Measurements from ENCODE around the gene SEPTIN2.
A peak's percentile ranks its signal among the peaks of the same experiment; 100 is the strongest.
"Not testable (repeated sequence)": the region's sequence is repeated elsewhere in the genome, so short reads cannot be mapped to it uniquely, and the experiment has no call there.

The SEPTIN2 gene

DNA sequence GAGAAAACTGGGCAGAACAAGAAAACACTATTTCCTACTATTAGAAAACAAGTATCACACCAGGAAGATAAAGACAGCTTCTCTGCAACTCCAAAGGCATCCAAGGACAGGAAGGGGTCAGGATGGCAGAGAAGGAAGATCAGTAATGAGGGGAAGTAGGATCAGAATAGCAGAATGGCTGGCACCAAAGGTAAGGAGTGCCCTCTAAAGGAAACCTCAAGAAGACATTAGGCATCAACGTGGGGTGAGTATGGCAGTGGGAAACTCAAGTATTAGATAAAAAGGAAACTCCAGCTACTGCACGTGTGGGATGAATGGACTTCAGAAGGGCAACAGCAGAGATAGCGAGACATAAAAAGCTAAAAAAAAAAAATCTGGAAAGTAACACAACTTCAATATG is 26.1 kb upstream of the SEPTIN2 start:
- DNase-seq, result no peak
- Histone ChIP-seq H3K4me3 (ENCODE audit: low read depth, low read length) (no peak overlapping the region), H3K27me3 (replicated peaks) (no peaks in the 10 kb centered on the region), H3K27ac (no peak overlapping the region), H3K36me3 (replicated peaks) (no peaks in the 10 kb centered on the region)
- TF ChIP-seq, protein P1, sequence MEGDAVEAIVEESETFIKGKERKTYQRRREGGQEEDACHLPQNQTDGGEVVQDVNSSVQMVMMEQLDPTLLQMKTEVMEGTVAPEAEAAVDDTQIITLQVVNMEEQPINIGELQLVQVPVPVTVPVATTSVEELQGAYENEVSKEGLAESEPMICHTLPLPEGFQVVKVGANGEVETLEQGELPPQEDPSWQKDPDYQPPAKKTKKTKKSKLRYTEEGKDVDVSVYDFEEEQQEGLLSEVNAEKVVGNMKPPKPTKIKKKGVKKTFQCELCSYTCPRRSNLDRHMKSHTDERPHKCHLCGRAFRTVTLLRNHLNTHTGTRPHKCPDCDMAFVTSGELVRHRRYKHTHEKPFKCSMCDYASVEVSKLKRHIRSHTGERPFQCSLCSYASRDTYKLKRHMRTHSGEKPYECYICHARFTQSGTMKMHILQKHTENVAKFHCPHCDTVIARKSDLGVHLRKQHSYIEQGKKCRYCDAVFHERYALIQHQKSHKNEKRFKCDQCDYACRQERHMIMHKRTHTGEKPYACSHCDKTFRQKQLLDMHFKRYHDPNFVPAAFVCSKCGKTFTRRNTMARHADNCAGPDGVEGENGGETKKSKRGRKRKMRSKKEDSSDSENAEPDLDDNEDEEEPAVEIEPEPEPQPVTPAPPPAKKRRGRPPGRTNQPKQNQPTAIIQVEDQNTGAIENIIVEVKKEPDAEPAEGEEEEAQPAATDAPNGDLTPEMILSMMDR (IDR thresholded peaks at IDR 0.05; ENCODE audit: low read depth, low read length, missing control alignments), result no peak
- in situ Hi-C loops (cut with HindIII; ENCODE audit: low pct_ligation_motif_present, low sequenced_read_pairs), result no loop called here

DNA sequence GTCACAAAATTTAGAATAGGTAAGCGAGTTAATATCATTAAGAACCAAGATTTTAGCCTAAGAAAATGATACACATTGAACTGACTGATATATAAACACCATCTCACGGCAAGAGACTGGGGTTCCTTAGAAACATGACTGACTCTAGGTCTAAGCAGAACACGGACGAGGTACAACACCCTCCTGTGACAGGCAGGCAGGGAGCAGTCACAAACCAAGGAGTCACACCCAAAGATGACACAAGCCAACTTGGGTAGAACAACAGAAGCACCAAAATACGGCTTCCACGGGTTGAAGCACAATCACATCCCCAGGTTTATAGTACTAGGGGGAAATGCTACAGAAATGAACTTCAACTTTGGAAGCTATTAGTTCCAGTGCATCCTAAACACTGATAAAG is 24.6 kb upstream of the SEPTIN2 start:
- in situ Hi-C loops (cut with HindIII; ENCODE audit: low pct_ligation_motif_present, low sequenced_read_pairs), result no loop called here
- H3K27ac ChIP-seq, result no peak overlapping the region

DNA sequence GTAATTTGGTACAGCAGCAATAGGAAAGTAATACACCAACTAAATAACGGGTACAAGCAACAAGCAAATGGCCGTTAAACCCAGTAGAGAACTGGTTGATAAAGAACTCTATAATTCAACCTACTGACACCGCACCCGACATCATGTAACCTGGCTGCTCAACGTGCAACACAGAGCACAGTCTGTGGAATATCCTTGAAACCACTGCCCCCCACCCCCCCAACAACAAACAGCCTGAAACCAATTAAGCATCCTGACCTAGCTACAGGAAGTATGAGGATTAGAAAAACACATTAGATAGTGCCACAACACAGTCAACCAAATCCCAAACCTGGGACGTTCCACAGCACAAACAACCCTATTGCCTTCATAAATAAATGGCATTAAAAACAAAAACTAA is 23.7 kb upstream of the SEPTIN2 start:
- in situ Hi-C loops (cut with HindIII; ENCODE audit: low pct_ligation_motif_present, low sequenced_read_pairs), result no loop called here
- TF ChIP-seq, protein P1 (IDR thresholded peaks at IDR 0.05; ENCODE audit: low read depth, low read length, missing control alignments), result no peak
- H3K4me3 ChIP-seq (ENCODE audit: low read depth, low read length), result no peak overlapping the region

More for the DNA sequence above, 24.6 kb upstream of the SEPTIN2 start:
- no peaks in the 10 kb centered on the region for H3K36me3 ChIP-seq (replicated peaks)
- DNase-seq, result no peak
- TF ChIP-seq, protein P1 (IDR thresholded peaks at IDR 0.05; ENCODE audit: low read depth, low read length, missing control alignments), result no peak
- H3K4me3 ChIP-seq (ENCODE audit: low read depth, low read length), result no peak overlapping the region
- H3K27me3 ChIP-seq (replicated peaks), result no peaks in the 10 kb centered on the region

DNA sequence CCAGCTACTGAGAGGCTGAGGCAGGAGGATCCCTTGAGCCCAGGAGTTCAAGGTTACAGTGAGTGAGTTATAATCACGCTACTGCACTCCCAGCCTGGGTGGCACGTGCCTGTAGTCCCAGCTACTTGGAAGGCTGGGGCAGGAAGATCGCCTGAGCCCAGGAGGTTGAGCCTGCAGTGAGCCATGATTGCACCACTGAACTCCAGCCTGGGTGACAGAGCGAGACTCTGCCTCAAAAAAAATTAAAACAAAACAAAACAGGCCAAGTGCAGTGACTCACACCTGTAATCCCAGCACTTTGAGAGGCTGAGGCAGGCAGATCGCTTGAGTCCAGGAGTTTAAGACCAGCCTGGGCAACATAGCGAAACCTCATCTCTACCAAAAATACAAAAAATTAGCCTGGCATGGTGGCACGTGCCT is 22.3 kb upstream of the SEPTIN2 start:
- H3K27ac ChIP-seq; H3K4me3 ChIP-seq (ENCODE audit: low read depth, low read length); in situ Hi-C loops (cut with HindIII; ENCODE audit: low pct_ligation_motif_present, low sequenced_read_pairs); H3K36me3 ChIP-seq (replicated peaks); H3K27me3 ChIP-seq (replicated peaks): not testable (repeated sequence)
- peak; percentile 51 for DNase-seq

More for the DNA sequence above, 23.7 kb upstream of the SEPTIN2 start:
- no peak for DNase-seq
- Histone ChIP-seq H3K36me3 (replicated peaks) (peaks cover under 1% of the 10 kb centered on the region), H3K27me3 (replicated peaks) (no peaks in the 10 kb centered on the region), H3K27ac (no peak overlapping the region)

DNA sequence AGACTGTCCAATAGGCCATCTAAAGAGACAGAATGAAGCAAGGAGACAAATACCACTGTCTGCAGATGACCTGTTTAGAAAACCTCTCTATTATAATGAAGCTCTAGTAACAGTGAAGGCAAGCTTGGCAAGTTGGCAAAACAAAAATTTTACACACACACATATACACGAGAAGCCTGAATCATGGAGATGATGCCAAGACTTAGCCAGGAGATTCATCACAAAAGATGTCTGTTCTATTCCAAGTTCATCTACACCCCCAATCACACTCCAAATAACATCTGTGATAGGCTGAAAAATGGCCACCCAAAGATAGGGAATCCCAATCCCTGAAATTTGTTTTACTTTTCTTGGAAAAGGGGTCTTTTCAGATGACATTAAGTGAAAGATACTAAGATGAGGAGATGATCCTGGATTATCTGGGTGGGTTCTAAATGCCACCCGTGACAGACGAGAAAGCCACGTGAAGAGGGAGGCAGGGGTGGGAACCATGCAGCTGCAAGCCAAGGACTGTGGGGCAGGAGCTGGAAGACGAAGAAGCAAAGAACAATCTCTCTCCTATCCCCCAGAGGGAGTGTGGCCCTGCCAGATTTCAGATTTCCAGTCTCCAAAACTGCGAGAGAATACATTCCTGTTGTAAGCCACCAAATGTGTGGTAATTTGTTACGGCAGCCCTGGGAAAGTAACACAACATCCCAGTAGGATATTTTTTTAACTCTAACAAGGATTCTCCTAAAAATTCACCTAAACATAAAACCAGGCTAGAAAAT is 20.2 kb upstream of the SEPTIN2 start:
- no peak for DNase-seq
- Histone ChIP-seq H3K4me3 (ENCODE audit: low read depth, low read length) (no peak overlapping the region), H3K36me3 (replicated peaks) (peaks cover 6% of the 10 kb centered on the region), H3K27me3 (replicated peaks) (no peaks in the 10 kb centered on the region), H3K27ac (no peak overlapping the region)
- TF ChIP-seq, protein P1 (IDR thresholded peaks at IDR 0.05; ENCODE audit: low read depth, low read length, missing control alignments), result no peak
- in situ Hi-C loops (cut with HindIII; ENCODE audit: low pct_ligation_motif_present, low sequenced_read_pairs), result no loop called here

DNA sequence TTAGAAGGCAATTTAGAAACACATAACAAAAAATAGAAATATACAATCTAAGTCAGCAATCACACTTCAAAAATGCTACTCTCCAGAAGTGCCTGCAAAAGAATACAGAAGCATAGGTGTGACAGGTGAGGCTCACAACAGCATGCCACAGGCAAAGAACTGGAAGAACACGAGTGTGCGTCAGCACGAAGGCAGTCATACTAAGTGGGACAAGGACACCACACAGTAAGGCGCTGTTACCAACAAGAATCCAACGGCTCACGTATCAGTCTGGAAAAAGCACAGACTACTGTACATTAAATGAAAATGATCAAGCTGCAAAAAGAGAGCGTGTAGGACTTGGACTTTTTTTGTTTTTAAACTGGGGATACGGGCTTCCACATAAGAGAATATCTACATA is 19.0 kb upstream of the SEPTIN2 start:
- in situ Hi-C loops (cut with HindIII; ENCODE audit: low pct_ligation_motif_present, low sequenced_read_pairs), result no loop called here
- DNase-seq, result no peak
- H3K27me3 ChIP-seq (replicated peaks), result no peaks in the 10 kb centered on the region
- no peak overlapping the region for H3K4me3 ChIP-seq (ENCODE audit: low read depth, low read length)
- H3K27ac ChIP-seq, result no peak overlapping the region
- TF ChIP-seq, protein P1 (IDR thresholded peaks at IDR 0.05; ENCODE audit: low read depth, low read length, missing control alignments), result no peak
- H3K36me3 ChIP-seq (replicated peaks), result peaks cover 6% of the 10 kb centered on the region

All from brain microvascular endothelial cell (primary cell).